Liver (tissue), 9 donors: ENCODE data around the gene CACNG6. TPM values are rescaled to one million over a fixed set of nuclear protein-coding genes. Genes with fewer than 3 reads are reported as not detected.

Experiments
- DNase-seq: peaks from one replicate; pipeline ENCODE4 v3.0.0-alpha.2; 2017; ENCODE audit warnings: low spot score
- H3K27ac ChIP-seq, 2 donors: one replicate each; pipeline ENCODE4 v1.7.0; 2013; ENCODE audit warnings: inconsistent platforms in 2 of 2, low read length in 2 of 2, control low read depth in 1 of 2, low read depth in 1 of 2, mild to moderate bottlenecking in 1 of 2
- H3K27me3 ChIP-seq, 4 donors: one replicate each; pipeline versions ENCODE4 v1.6.1 to v1.7.0; 2013; ENCODE audit warnings: low read length in 3 of 4, inconsistent platforms in 1 of 4, mild to moderate bottlenecking in 1 of 4, moderate library complexity in 1 of 4; ENCODE audit not compliant: control insufficient read depth in 4 of 4, insufficient read depth in 4 of 4
- H3K36me3 ChIP-seq, 4 donors: one replicate each; pipeline versions ENCODE4 v1.6.1 to v1.7.0; 2013; ENCODE audit warnings: low read length in 3 of 4, mild to moderate bottlenecking in 3 of 4, low read depth in 1 of 4, moderate library complexity in 1 of 4; ENCODE audit not compliant: control insufficient read depth in 4 of 4, insufficient read depth in 3 of 4
- H3K4me1 ChIP-seq, 4 donors: one replicate each; pipeline versions ENCODE4 v1.6.1 to v1.7.0; 2013; ENCODE audit warnings: low read length in 3 of 4, mild to moderate bottlenecking in 3 of 4, moderate library complexity in 1 of 4; ENCODE audit not compliant: control insufficient read depth in 4 of 4, insufficient read depth in 4 of 4
- H3K4me3 ChIP-seq, 3 donors: one replicate each; pipeline versions ENCODE4 v1.6.1 to v1.7.0; 2013; ENCODE audit warnings: low read length in 3 of 3, control low read depth in 1 of 3, low read depth in 1 of 3, mild to moderate bottlenecking in 1 of 3
- H3K9ac ChIP-seq, 2 donors: one replicate each; pipeline ENCODE4 v1.7.0; 2013; ENCODE audit warnings: low read length in 2 of 2, mild to moderate bottlenecking in 2 of 2, moderate library complexity in 2 of 2, control low read depth in 1 of 2, low read depth in 1 of 2
- H3K9me3 ChIP-seq, 4 donors: one replicate each; pipeline versions ENCODE4 v1.6.1 to v1.7.0; 2013; ENCODE audit warnings: low read length in 3 of 4; ENCODE audit not compliant: control insufficient read depth in 4 of 4
- ATF3 ChIP-seq: IDR thresholded peaks from 2 replicates; pipeline ENCODE4 v1.6.1; 2016; ENCODE audit warnings: antibody characterized with exemption
- CTCF ChIP-seq: fragments of 150-350 bp; IDR thresholded peaks from 2 replicates; pipeline ENCODE4 v1.5.1; 2017; ENCODE audit warnings: improper control_type of control experiment, low read depth, low read length; ENCODE audit not compliant: missing input control
- EGR1 ChIP-seq, 2 donors: IDR thresholded peaks; 2 replicates each; pipeline ENCODE4 v1.6.1; 2016 to 2018; ENCODE audit warnings: antibody characterized with exemption in 2 of 2, low read depth in 2 of 2
- FOXA1 ChIP-seq: IDR thresholded peaks from 2 replicates; pipeline ENCODE4 v1.6.1; 2016; ENCODE audit warnings: antibody characterized with exemption
- FOXA2 ChIP-seq: IDR thresholded peaks from 2 replicates; pipeline ENCODE4 v1.6.1; 2016; ENCODE audit warnings: antibody characterized with exemption
- GABPA ChIP-seq, 2 donors: IDR thresholded peaks in 1 of 2; conservative IDR thresholded peaks in 1 of 2; 2 replicates each; pipeline ENCODE4 v1.6.1; 2016; ENCODE audit warnings: antibody characterized with exemption in 2 of 2, mild to moderate bottlenecking in 1 of 2, moderate library complexity in 1 of 2
- HNF4G ChIP-seq: IDR thresholded peaks from 2 replicates; pipeline ENCODE4 v1.6.1; 2016; ENCODE audit warnings: antibody characterized with exemption
- JUND ChIP-seq, 2 donors: IDR thresholded peaks; 2 replicates each; pipeline ENCODE4 v1.6.1; 2016; ENCODE audit warnings: antibody characterized with exemption in 2 of 2
- NR2F2 ChIP-seq: IDR thresholded peaks from 2 replicates; pipeline ENCODE4 v1.6.1; 2016; ENCODE audit warnings: antibody characterized with exemption
- RAD21 ChIP-seq, 2 donors: IDR thresholded peaks; 2 replicates each; pipeline ENCODE4 v1.6.1; 2016; ENCODE audit warnings: antibody characterized with exemption in 2 of 2, mild to moderate bottlenecking in 2 of 2
- RXRA ChIP-seq, 2 donors: IDR thresholded peaks; 2 replicates each; pipeline ENCODE4 v1.6.1; 2017 to 2018; ENCODE audit warnings: antibody characterized with exemption in 2 of 2, mild to moderate bottlenecking in 1 of 2
- SP1 ChIP-seq: IDR thresholded peaks from 2 replicates; pipeline ENCODE4 v1.6.1; 2018; ENCODE audit warnings: antibody characterized with exemption, mild to moderate bottlenecking
- TAF1 ChIP-seq: conservative IDR thresholded peaks from 2 replicates; pipeline ENCODE4 v1.6.1; 2016; ENCODE audit warnings: antibody characterized with exemption, mild to moderate bottlenecking
- ZBTB33 ChIP-seq: IDR thresholded peaks from 2 replicates; pipeline ENCODE4 v1.6.1; 2016; ENCODE audit warnings: antibody characterized with exemption
- WGBS: extraction: QIAGEN DNeasy Blood & Tissue Kit; methylation state at CpG from one replicate; pipeline ENCODE4 v1.1.7; 2013; 5-methylcytosine and 5-hydroxymethylcytosine counted together
- polyA plus RNA-seq, 2 donors: library from polyadenylated mRNA; stranded (reverse) in 1 of 2; unstranded in 1 of 2; fragments of 200-250 nt in 1 of 2; fragments of >200 nt in 1 of 2; fragmentation: Nextera tagmentation in 1 of 2; extraction: Ambion mirVana in 1 of 2; gene quantifications; one replicate each; pipeline versions ENCODE4 v1.2.1 to v1.2.3, GENCODE V29; 2013 to 2015
- total RNA-seq, 2 donors: library from RNA; depleted of rRNA; stranded (reverse); fragments of >200 nt; gene quantifications; one replicate each; pipeline ENCODE4 v1.2.3, GENCODE V29; 2014
- donor health status: healthy.
- donor health status: healthy.
- donor health status: healthy.
- donor health status: healthy.
- donor health status: healthy.

Gene CACNG6
- total and polyA plus RNA-seq, 4 donors = not detected

- TF ChIP-seq ATF3 = no peak
- no peak for TF ChIP-seq RAD21 (IDR thresholded peaks at IDR 0.05)
- TF ChIP-seq RXRA (IDR thresholded peaks at IDR 0.05) = no peak
These were observed 30.6 kb upstream of the CACNG6 start (continued) for GRCh38 chr19:53960886-53961285.

GRCh38 chr19:53961523-53962356, 29.7 kb upstream of the CACNG6 start:
- 4% methylated on average over 32 of the region's 32 CpGs for WGBS
- H3K36me3 ChIP-seq = no peaks in the 10 kb centered on the region
- peaks cover 6 to 16% (median 10%) of the 10 kb centered on the region in 4 donors for H3K27me3 ChIP-seq
- H3K9ac ChIP-seq = no peak overlapping the region
- H3K4me1 ChIP-seq = no peaks in the 10 kb centered on the region
- no peak overlapping the region for H3K4me3 ChIP-seq
- no peak for TF ChIP-seq ZBTB33
- TF ChIP-seq ATF3 = no peak
- no peak for TF ChIP-seq FOXA2
- TF ChIP-seq TAF1 = no peak
- TF ChIP-seq RAD21 (IDR thresholded peaks at IDR 0.05) = no peak
- TF ChIP-seq FOXA1 = no peak
- TF ChIP-seq CTCF = no peak
- no peak for TF ChIP-seq HNF4G
- TF ChIP-seq SP1 = no peak
- no peak for TF ChIP-seq RXRA (IDR thresholded peaks at IDR 0.05)
- TF ChIP-seq NR2F2 = no peak
- TF ChIP-seq GABPA (IDR thresholded peaks at IDR 0.05 in 1 of 2, conservative IDR thresholded peaks at IDR 0.05 in 1 of 2) = no peak
- no peak for TF ChIP-seq JUND (IDR thresholded peaks at IDR 0.05)
- no peak for TF ChIP-seq EGR1 (IDR thresholded peaks at IDR 0.05; ENCODE audit: low read depth in 2 of 2)
- no peaks in the 10 kb centered on the region for H3K9me3 ChIP-seq
- DNase-seq = no peak
- no peak overlapping the region for H3K27ac ChIP-seq

- Histone ChIP-seq H3K4me3 (no peak within 1 kb of the TSS), H3K9ac (no peak within 1 kb of the TSS), H3K9me3 (no peaks in the 10 kb centered on the region), H3K36me3 (no peaks in the 10 kb centered on the region), H3K27me3 (peaks cover 3 to 11% (median 7%) of the 10 kb centered on the region in 4 donors), H3K27ac (no peak within 1 kb of the TSS), H3K4me1 (no peaks in the 10 kb centered on the region)
- TF ChIP-seq JUND (IDR thresholded peaks at IDR 0.05) = no peak
- no peak for TF ChIP-seq CTCF
- WGBS = 7% methylated on average over 55 of the region's 55 CpGs
- DNase-seq = no peak
These were observed 28.5 kb upstream of the CACNG6 start, which contains the start of gene CACNG8 for GRCh38 chr19:53962887-53963431. CACNG8 (plus strand) TSS chr19:53962937.
